PC-3 (cell line): ENCODE data around the gene SLC24A3.

Experiments used
- CTCF ChIP-seq: fragments of 300-600 bp; sonication (generic); conservative IDR thresholded peaks from 2 replicates; pipeline ENCODE4 v1.5.1; 2017; ENCODE audit warnings: antibody characterized with exemption, low read depth, mild to moderate bottlenecking, low read length
- EZH2 ChIP-seq: fragments of 300-600 bp; sonication (generic); IDR thresholded peaks from one replicate; pipeline ENCODE4 v1.6.1; 2017; ENCODE audit warnings: antibody characterized with exemption, mild to moderate bottlenecking, low read length; ENCODE audit not compliant: unreplicated experiment

- TF ChIP-seq CTCF (no peak), EZH2 (no peak)
Measured at GRCh38 chr20:19725814-19726525, 513.5 kb downstream of the SLC24A3 start.
